ENCODE data around the gene LGALSL.

GRCh38 chr2:64442801-64443429 is 11.0 kb upstream of the LGALSL start:
- no peak for TF ChIP-seq CHD4 (IDR thresholded peaks at IDR 0.05; ENCODE audit: borderline replicate concordance)
- no peak for TF ChIP-seq RAD21 (conservative IDR thresholded peaks at IDR 0.05 in 1 of 2, IDR thresholded peaks at IDR 0.05 in 1 of 2)
- TF ChIP-seq POLR2A (IDR thresholded peaks at IDR 0.05; ENCODE audit: low read length) = no peak
- no peak for TF ChIP-seq CTCF (IDR thresholded peaks at IDR 0.05)
- no peak for TF ChIP-seq EP300 (IDR thresholded peaks at IDR 0.05)
- no peak for TF ChIP-seq JUNB (IDR thresholded peaks at IDR 0.05)
- TF ChIP-seq FOSL2 (IDR thresholded peaks at IDR 0.05) = no peak
- no peak for TF ChIP-seq FOSL2 (CRISPR knock-in tag; IDR thresholded peaks at IDR 0.05)

Data from A549 (cell line).